Stimulated activated CD4-positive, alpha-beta T cell treated with anti-CD3 and anti-CD28 coated beads, Interleukin-15, amount 100 ng/mL, for 1 hour (primary cell): Measurements from ENCODE around the gene GPR137C.
"Not testable (repeated sequence)": the region's sequence is repeated elsewhere in the genome, so short reads cannot be mapped to it uniquely, and the experiment has no call there.

Source experiments
- DNase-seq, 2 donors: peaks; one replicate each; pipeline ENCODE4 v3.0.0-alpha.2; 2020; ENCODE audit warnings: low read depth in 1 of 2, low spot score in 1 of 2

GPR137C gene

DNA sequence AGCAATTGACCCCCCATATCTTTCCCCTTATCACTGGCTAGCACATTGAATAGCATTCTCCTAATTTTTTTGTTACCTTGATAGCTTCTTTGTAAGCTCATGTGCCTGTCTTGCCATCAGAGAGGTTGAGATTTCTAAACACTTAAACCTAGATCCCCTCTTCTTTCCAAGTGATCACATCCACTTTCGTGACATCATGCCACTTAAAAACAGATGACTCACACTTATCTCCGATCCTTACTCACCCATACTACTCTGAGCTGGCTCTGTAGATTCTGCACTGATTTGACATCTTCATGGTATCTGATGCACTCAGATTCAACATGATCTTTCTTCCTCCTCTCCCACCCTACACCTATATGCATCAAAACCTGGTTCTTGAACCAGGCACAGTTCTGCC lies 10.5 kb downstream of the GPR137C start:
- DNase-seq, result no peak

DNA sequence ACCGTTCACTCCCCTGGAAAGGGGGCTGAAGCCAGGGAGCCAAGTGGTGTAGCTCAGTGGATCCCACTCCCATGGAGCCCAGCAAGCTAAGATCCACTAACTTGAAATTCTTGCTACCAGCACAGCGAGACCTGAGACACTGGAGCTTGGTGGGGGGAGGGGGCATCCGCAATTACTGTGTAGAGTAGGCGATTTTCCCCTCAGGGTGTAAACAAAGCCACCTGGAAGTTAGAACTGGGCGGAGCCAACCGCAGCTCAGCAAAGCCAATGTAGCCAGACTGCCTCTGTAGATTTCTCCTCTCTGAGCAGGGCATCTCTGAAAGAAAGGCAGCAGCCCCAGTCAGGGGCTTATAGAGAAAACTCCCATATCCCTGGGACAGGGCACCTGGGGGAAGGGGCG lies 15.8 kb downstream of the GPR137C start:
- not testable (repeated sequence) for DNase-seq

DNA sequence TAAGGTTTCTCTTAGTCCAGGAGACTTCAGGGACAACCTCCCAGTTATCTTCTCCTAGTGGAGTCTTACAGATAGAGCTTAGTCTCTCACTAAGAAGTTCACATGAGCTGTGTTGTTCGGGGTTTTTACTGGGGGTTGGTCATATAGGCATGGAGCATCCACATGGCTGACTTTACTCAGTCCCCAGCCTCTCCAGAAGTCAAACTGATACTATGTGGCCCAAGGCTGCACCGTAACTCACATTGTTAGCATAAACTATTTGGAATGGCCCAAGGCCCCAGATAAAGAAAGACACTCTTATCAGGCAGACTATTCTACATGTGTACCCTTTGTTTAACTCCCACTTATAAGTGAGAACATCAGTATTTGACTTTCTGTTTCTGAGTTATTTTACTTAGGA lies 23.2 kb downstream of the GPR137C start:
- DNase-seq, result no peak

DNA sequence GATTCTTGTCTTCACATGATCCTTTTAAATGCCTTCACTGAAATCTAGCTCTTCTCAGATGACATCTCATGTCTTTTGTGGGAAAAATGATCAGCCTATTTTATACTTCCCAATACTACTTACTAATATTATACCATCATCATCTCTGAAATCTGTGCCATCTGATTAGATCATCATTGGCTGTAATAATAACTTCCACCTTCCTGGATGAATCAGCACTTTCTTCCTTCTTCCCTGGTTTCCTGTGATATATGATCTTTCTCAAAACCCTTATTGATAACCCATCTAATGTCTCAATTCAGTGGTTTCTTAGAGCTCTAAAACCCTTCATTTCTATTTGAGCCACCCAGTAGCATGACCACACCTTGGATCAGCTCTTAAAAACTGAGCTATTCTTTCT lies 30.9 kb downstream of the GPR137C start:
- DNase-seq, result no peak

DNA sequence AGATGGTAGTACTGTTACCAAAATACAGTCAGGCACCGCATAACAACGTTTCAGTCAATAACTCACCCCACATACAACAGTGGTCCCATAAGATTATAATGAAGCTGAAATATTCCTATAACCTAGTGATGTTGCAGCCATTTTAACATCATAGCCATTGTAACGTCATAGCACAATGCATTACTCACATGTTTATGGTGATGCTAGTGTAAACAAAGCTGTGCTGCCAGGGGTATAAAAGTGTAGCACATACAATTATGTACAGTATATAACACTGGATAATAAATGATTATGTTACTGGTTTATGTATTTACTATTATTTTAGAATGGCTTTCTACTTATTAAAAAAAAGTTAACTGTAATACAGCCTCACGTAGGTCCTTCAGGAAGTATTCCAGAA lies 37.0 kb downstream of the GPR137C start:
- no peak for DNase-seq

DNA sequence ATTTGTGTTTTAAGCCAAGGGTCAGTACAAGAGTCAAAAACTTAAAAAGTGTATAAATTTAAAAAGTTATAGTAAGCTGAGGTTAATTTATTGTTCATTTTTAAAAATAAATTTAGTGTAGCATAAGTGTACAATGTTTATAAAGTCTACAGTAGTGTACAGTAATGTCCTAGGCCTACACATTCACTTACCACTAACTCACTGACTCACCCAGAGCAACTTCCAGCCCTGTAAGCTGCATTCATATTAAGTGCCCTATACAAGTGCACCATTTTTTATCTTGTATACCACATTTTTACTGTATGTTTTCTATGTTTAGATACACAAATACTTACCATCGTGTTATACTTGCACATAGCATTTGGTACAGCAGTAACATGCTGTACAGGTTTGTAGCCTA lies 37.7 kb downstream of the GPR137C start:
- no peak for DNase-seq

DNA sequence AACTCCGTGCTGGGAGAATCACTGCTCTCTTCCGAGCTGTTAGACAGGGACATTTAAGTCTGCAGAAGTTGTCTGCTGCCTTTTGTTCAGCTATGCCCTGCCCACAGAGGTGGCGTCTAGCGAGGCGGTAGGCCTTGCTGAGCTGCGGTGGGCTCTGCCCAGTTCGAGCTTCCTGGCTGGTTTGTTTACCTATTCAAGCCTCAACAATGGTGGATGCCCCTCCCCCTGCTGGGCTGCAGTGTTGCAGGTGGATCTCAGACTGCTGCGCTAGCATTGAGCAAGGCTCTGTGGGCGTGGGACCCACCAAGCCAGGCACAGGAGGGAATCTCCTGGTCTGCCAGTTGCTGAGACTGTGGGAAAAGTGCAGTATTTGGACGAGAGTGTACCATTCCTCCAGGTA lies 43.7 kb downstream of the GPR137C start:
- DNase-seq, result no peak

DNA sequence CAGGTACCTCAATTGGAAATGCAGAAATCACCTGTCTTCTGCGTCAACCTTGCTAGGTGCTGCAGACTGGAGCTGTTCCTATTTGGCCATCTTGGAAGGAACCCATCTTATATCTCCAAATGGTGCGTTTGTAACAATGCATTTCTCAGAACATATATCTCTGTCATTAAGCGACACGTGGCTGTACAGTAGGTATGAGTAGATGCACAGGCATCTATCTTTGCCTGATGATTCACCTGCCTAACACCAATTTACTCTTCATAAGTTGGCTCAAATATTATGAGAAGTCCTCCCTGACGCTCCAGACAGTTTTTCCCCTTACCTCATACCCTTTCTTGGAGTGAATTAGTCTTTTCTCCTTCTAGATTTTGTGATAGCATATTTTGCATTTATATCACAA lies 44.2 kb downstream of the GPR137C start:
- no peak for DNase-seq

DNA sequence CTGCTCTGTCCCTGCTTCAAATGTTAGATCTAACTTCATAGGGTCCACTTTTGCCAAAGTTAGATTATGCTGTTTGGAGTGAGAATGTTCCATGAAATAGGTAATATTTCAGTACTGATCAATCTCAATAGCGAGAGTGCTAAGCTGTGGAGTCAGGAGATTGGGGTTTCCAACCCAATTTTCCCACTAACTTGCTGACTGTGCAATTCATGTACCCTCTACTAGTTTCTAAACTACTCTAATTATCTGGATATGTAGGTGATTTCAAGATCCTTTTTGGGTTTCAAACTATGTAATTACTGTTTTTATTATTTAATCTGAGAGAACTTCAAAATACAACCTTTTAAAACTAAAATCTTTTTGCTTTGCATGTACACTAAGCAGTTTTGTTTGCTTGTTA lies 45.9 kb downstream of the GPR137C start:
- DNase-seq, result no peak

DNA sequence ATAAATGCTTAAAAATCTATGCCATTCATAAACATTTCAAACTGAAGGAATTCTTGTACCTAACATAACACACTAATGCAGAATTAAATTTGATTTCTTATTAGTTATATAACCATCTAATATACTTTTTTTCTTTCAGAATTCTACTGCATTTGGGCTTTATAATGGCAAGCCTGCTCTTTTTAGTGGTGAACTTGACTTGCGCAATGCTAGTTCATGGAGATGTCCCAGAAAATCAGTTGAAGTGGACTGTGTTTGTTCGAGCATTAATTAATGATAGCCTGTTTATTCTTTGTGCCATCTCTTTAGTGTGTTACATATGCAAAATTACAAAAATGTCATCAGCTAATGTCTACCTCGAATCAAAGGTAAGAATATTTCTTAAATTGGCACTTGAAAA lies 47.3 kb downstream of the GPR137C start:
- DNase-seq, result no peak

DNA sequence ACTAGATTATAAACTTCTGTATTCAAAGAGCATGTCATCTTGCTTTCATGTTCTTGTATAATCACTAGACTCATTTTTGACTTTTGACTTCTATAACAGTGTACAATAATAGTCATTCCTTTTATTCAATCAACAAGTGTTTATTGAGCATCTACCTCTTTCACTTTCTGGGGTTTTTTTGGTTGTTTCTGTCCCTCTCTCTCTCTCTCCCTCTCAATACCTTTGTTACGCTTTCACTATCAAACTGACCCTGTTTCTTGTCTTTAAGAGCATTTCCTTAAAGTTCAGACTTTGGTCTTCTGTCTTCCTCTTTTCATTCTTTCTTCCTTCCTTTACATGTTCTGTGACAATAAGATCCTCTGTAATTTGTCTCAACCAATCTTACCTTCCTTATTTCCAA lies 49.5 kb downstream of the GPR137C start:
- no peak for DNase-seq

DNA sequence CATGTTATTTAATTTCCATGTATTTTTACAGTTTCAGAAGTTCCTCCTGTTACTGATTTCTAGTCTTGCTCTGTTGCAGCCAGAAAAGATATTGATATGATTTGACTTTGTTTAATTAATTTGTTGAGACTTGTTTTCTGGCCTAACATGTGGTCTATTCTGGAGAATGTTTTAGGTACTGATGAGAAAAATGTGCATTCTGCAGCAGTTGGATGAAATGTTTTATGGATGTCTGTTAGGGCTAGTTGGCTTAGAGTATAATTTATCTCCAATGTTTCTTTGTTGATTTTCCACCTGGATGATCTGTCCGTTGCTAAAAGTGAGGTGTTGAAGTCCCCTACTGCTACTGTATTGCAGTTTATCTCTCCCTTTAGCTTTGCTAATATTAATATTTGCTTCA lies 54.4 kb downstream of the GPR137C start:
- DNase-seq, result no peak

DNA sequence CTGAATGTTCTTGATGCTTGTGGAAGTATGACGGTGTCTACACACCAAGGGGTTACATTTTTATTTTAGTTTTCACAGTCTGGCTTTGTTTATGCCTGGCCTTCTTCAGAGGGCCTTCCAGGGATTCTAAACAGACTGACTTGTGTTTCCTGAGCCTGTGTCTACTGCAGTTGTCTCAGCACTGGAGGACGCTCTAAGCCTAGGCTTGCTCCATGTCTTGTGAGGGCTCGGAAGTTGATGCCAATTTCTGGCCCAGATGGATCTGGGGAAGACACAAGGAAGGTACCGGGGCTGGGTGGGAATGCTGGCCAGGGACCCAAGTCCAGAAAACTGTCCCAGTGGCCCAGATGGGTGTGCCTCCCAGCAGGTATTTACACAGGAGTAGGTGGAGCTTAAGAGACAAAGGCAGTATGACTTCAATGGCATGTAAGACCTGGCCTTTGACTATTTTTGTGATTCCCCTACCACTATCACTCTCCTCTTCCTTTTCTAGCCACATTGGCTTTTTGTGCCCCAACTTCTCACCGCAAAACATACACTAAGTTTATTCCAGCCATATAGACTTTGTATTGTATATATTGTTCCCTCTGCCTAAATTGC lies 56.9 kb downstream of the GPR137C start:
- no peak for DNase-seq

DNA sequence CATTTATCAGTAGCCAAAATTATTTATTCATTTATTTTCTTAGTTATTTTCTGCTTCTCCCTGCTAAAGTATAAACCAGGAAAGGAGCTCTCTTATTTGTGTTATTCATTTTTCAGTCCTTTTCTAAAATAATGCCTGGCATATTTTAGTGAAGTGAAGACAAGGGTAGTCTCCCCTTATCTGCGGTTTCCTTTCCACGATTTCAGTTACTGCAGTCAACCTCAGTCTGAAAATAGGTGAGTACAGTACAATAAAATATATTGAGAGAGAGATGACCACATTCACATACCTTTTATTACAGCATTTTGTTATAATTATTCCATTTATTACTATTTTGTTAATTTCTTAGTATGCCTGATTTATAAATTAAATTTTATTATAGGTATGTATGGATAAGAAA lies 57.6 kb downstream of the GPR137C start:
- DNase-seq, result no peak

DNA sequence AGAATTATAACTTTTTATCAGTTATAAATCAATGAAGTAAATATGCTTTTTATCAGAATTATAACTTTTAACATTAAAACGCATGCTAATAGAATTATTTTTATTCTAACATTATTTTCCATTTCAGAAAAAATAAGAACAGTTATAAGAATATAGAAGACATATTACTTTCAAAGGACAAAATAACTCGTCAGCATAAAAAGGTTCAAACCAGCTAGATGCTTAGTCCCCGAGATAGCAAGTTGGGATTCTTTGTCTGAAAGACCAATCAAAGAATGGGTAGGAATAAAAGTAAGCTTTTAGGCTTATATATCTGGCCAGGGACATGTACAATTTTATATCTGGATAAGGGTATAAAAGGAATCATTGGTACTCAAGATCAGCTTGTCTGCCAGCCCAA lies 66.0 kb downstream of the GPR137C start:
- DNase-seq, result no peak

DNA sequence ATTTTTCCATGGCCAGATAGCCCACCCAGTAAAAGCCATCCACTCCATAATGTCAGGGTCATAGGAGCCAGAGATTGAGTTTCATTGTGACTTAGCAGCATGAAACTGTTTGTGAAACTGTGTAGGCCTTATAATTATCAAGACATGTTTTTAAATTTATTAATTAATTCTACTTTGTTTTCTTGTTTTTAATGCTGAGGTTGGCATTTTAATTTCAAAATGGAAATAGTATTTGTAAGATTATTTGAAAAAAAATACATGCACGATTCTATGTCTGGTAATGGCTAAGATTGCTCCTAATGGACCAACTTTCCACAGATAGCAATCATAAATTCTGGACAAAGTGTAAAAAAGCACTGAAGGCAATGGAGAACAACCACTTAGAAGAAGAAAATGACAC lies 67.1 kb downstream of the GPR137C start:
- DNase-seq, result no peak

DNA sequence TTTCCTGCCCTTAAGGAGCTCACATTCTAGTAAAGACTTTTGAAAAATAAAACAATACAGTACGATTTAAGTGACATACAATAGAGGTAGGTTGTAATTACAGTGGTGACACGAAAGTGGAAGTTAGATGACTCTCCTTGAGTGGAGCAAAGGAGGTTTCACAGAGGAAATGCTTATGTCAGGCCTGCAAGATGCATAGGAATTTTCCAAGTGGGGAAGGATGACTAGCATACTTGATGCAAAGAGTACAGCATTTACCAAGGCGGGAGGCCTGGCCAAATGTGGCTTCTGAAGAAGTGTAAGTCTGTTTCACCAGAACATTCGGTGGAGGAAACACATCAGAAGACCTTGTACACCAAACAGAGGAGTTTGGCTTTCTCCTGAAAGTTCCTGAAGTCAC lies 87.5 kb downstream of the GPR137C start:
- no peak for DNase-seq

DNA sequence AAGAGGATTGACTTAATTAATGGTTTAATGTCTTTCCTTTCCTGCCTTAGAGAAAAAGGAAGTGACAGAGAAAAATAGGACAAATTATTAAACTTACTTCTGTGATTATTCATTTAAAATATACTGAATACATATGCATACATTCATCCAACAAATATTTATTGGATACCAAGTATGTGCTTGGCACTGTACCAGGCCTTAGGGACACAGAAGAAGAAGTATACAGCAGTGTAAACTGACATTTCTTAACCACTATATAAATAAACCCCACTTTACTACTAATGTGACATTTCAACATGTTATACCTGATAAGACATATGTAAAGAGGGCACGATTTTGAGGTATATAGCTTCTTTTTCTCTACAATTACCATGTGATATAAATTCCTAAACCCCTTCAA lies 89.1 kb downstream of the GPR137C start:
- DNase-seq, result no peak

DNA sequence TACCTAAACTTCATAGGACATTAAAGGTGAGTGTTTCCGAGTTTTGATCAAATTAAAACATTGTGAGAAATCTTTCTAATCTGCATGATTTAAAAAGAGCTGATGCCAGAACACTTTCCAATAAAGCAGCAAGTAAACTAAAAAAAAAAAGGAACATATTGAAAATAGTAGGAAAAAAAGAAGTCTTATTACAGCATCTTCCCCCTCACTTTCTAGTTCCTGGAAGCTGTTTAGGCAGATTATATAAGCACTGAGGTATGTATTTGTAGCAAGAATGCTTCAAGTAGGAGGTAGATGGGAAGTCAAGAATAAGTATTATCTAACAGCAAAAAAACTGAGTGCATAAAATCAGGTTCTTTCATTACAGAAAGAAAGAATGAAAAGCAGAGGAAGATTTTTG lies 96.9 kb downstream of the GPR137C start:
- no peak for DNase-seq

DNA sequence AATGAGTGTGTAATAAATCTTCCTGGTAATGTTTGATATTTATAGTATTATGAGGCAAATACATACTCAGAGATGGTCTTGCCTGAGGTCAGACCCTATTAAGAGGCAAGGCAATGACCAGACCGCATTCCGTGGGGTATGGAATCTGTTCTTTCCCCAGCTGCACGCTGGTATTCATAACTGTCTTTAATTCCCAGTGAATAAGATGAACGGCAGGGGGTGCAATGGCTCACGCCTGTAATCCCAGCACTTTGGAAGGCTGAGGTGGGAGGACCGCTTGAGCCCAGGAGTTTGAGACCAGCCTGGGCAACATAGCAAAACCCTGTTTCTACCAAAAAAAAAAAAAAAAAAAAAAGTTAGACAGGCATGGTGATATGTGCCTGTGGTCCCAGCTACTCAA lies 98.1 kb downstream of the GPR137C start:
- no peak for DNase-seq

DNA sequence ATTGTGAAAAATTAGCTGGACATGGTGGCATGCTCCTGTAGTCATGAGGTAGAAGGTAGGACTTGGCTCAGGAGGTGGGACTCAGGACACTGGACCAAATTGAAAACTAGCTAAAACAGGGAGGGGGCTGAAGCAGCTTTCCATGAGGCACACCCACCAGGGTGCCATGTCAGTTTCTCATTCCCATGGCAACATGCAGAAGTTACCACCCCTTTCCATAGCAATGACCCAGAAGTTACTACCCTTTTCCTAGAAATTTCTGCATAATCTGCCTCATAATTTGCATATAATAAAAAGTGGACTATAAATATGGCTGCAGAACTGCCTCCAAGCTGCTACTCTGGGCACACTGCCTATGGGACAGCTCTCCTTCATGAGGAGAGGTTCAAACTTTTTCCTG lies 104.3 kb downstream of the GPR137C start:
- no peak for DNase-seq

DNA sequence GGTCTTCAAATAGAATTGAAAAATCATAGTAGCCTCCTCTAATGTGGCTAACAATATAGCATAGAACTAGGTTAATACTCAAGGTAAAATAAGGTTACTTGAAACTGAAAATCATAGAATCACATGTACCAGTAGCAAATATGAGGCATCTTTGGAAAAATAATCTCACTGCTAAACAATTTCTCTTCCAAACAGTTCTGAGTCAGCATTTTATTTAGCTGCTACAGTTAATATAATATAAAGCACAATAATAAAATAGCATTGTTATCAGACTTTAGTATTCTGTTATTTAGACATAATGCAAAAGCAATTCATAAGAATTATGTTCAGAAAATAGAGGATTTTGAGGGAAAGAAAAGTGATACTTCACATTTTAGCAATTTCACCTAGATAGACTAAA lies 107.7 kb downstream of the GPR137C start:
- no peak for DNase-seq

DNA sequence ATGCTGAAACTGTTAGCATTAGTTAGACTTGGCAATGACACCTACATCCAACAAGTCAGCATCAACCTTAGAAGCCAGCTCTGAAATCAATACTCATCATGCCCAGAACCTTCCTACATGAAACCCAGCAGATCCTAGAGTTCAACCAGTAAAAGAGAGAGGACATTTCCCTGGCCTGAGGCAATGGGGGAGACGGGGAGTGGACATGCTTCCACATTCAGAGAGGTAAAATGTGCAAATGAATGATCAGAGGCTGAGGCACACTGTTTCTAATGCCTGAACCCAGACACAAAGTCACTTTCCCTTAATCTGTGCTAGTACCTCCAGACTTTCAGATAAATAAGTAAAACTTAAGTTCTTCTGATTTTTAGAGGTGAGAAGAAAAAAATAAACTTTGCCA lies 108.2 kb downstream of the GPR137C start:
- no peak for DNase-seq

DNA sequence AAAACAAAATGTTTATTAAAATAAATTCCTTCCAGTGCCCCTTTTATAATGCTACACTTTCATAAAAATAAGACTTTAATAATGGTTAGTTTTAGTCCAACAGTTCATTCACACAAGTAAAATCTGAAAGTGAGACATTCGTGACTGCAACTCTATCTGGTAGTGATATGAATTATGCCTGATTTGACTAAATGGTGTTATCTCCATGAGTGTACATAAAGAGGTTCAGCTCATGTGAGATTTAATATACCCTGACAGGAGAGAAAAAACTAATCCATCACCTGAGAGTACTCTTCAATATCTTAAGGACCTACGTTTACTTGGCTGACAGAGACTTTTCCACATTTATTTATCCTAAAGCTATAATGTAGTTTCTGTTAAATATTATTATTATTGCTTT lies 108.7 kb downstream of the GPR137C start:
- no peak for DNase-seq
